Smooth muscle cell (in vitro differentiated cells): Measurements from ENCODE around the gene CDHR4. TPM values are rescaled to one million over a fixed set of nuclear protein-coding genes. Genes with fewer than 3 reads are reported as not detected.
A peak's percentile ranks its signal among the peaks of the same experiment; 100 is the strongest.

Experiments
- DNase-seq: peaks from one replicate; lab custom pipeline; 2025; ENCODE audit not compliant: unreplicated experiment; lab: John Stamatoyannopoulos, UW
- H2AFZ ChIP-seq: fragments of 200-600 bp; sonication (generic); 2 replicates; pipeline ENCODE4 v1.6.0; 2016; ENCODE audit warnings: antibody characterized with exemption, low read depth, mild to moderate bottlenecking
- H3F3A ChIP-seq: fragments of 200-600 bp; sonication (generic); 2 replicates; pipeline ENCODE4 v1.6.0; 2017; ENCODE audit warnings: antibody characterized with exemption, low read depth
- H3K27ac ChIP-seq: fragments of 200-600 bp; sonication (generic); 2 replicates; pipeline ENCODE4 v1.5.1; 2016; ENCODE audit warnings: low read depth, mild to moderate bottlenecking
- H3K27me3 ChIP-seq: fragments of 200-600 bp; sonication (generic); 2 replicates; pipeline ENCODE4 v1.6.1; 2016; ENCODE audit warnings: low read depth, mild to moderate bottlenecking
- H3K36me3 ChIP-seq: fragments of 200-600 bp; sonication (generic); 2 replicates; pipeline ENCODE4 v1.5.1; 2016; ENCODE audit warnings: low read depth
- H3K4me1 ChIP-seq: fragments of 200-600 bp; sonication (generic); 2 replicates; pipeline ENCODE4 v1.5.1; 2016; ENCODE audit warnings: low read depth
- H3K4me2 ChIP-seq: fragments of 200-600 bp; sonication (generic); 2 replicates; pipeline ENCODE4 v1.6.0; 2016; ENCODE audit warnings: mild to moderate bottlenecking
- H3K4me3 ChIP-seq: fragments of 200-600 bp; sonication (generic); 2 replicates; pipeline ENCODE4 v1.5.1; 2016; ENCODE audit warnings: mild to moderate bottlenecking
- H3K79me2 ChIP-seq: fragments of 200-600 bp; sonication (generic); 2 replicates; pipeline ENCODE4 v1.6.0; 2016; ENCODE audit warnings: low read depth, mild to moderate bottlenecking
- H3K9ac ChIP-seq: fragments of 200-600 bp; sonication (generic); 2 replicates; pipeline ENCODE4 v1.6.0; 2016; ENCODE audit warnings: low read depth
- H3K9me3 ChIP-seq: fragments of 200-600 bp; sonication (generic); replicated peaks from 2 replicates; pipeline ENCODE4 v1.5.1; 2016; ENCODE audit warnings: low read depth
- H4K20me1 ChIP-seq: fragments of 200-600 bp; sonication (generic); 2 replicates; pipeline ENCODE4 v1.6.0; 2016; ENCODE audit warnings: low read depth
- WGBS: methylation state at CpG from one replicate; pipeline ENCODE4 v1.1.7; 2016; ENCODE audit warnings: low lambda C conversion rate; 5-methylcytosine and 5-hydroxymethylcytosine counted together
- polyA plus RNA-seq: library from polyadenylated mRNA; unstranded; fragments of >200 nt; fragmentation: Nextera tagmentation; extraction: Ambion mirVana; gene quantifications from 2 replicates; pipeline ENCODE4 v1.2.1, GENCODE V29; 2016
- total RNA-seq: library from RNA; depleted of rRNA; stranded (reverse); fragments of >200 nt; gene quantifications from 2 replicates; pipeline ENCODE4 v1.2.3, GENCODE V29; 2014
- TF ChIP-seq, protein P1 (sequence below): fragments of 200-600 bp; sonication (generic); IDR thresholded peaks from 2 replicates; pipeline ENCODE4 v1.5.1; 2017; ENCODE audit warnings: borderline replicate concordance, mild to moderate bottlenecking, antibody characterized with exemption; ENCODE audit not compliant: insufficient read depth, poor library complexity, severe bottlenecking

Gene CDHR4, protein sequence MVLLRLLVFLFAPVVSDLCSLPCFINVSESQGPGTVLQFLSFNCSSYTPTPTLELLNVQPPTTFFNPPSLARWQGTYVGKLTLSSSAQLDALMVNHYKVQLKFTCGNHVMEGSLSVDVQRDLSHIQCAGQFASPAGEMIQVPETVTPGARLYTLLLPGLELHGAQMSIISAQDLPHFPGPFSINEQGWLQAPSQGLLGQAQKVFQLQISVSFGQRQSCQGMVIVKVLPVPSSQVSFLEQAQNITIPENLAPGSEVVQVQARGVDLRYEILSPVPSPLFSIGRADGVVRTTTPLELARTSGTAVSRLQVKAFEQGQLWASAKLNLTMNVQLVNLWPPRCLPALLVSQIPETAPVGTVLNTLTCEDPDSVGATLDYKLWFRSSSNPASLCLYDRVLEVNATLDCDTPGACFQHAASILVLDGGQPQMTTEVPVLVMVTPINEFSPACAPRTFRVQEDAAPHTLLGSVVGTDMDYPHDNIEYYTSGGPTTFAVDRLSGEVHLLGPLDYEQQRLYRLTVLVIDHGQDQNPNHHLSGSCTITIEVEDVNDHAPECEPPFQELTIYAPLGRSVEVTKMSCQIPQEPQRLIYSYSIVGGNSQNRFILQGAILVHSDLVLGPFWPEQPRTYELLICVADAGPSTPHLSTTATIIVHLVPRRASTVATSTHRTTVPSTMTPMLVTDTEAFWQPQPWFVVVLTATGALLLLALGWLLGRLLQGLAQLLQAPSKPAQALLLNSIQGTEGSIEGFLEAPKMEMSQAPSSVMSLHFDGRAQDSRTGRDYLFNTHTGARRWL
- total RNA-seq (0.31 and 4.8 TPM in 2 replicates), polyA plus RNA-seq (0.84 TPM in 1 of 2 replicates, not detected in the other)

DNA sequence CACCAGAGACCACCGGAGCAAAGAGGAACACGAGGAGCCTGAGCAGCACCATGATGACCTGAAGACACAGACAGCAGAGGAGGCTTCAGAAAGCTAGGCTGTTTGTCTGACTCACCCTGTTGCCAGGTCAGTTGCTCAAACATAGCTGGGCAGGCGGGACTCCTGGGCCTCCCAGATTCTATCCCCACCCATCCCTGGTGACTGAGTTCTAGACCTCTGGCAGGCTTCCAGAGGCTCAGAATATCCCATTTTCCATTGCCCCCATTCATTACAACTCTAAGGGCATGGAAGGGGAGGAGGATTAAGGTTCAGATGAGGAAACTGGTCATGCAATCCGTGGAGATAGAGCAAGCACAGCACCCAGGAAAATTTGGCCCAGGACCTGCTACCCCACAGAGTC is at the start of gene CDHR4:
Gene CDHR4 (minus strand): TSS at position 113 of the 400 bp plus-strand sequence. CDS start 61 bp downstream, at position 52.
- Histone ChIP-seq H3K79me2 (no peaks in the 10 kb centered on the region), H4K20me1 (no peaks in the 10 kb centered on the region), H3K4me1 (peaks cover 6% of the 10 kb centered on the region), H2AFZ (no peak within 1 kb of the TSS), H3K36me3 (no peaks in the 10 kb centered on the region), H3F3A (no peaks in the 10 kb centered on the region), H3K4me2 (no peak within 1 kb of the TSS), H3K27ac (peak within 1 kb of the TSS; percentile 29), H3K4me3 (no peak within 1 kb of the TSS), H3K27me3 (no peaks in the 10 kb centered on the region), H3K9me3 (no peaks in the 10 kb centered on the region), H3K9ac (peak within 1 kb of the TSS; percentile 39)
- TF ChIP-seq, protein P1, sequence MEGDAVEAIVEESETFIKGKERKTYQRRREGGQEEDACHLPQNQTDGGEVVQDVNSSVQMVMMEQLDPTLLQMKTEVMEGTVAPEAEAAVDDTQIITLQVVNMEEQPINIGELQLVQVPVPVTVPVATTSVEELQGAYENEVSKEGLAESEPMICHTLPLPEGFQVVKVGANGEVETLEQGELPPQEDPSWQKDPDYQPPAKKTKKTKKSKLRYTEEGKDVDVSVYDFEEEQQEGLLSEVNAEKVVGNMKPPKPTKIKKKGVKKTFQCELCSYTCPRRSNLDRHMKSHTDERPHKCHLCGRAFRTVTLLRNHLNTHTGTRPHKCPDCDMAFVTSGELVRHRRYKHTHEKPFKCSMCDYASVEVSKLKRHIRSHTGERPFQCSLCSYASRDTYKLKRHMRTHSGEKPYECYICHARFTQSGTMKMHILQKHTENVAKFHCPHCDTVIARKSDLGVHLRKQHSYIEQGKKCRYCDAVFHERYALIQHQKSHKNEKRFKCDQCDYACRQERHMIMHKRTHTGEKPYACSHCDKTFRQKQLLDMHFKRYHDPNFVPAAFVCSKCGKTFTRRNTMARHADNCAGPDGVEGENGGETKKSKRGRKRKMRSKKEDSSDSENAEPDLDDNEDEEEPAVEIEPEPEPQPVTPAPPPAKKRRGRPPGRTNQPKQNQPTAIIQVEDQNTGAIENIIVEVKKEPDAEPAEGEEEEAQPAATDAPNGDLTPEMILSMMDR = no peak
- WGBS = 60% methylated on average over 4 of the region's 4 CpGs
- no peak for DNase-seq

DNA sequence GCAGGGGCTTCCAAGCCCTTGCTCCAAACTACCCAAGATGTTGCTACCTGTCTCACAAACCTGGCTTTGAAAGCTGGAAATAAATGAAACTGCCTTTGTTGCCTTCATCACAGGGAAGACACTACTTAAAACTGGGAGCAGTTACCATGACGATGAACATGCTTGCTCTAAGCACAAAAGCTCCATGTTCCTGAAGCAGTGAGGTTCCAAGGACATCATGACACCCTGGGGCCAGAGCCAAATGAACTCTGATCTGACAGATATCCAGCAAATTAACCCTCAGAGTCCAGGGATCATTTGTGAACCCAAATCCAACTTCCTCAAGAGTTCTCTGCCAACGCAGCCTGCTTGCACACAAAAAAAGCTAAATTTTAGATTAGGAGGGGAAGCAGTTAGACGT is 46.0 kb upstream of the CDHR4 start:
- TF ChIP-seq, protein P1 = no peak
- Histone ChIP-seq H3K4me3 (no peak overlapping the region), H3K9me3 (no peaks in the 10 kb centered on the region), H2AFZ (no peak overlapping the region), H3K4me1 (no peaks in the 10 kb centered on the region), H3K9ac (no peak overlapping the region), H3F3A (no peaks in the 10 kb centered on the region), H4K20me1 (no peaks in the 10 kb centered on the region), H3K36me3 (no peaks in the 10 kb centered on the region), H3K4me2 (no peak overlapping the region), H3K27ac (no peak overlapping the region), H3K79me2 (no peaks in the 10 kb centered on the region), H3K27me3 (no peaks in the 10 kb centered on the region)
- WGBS = 96% methylated on average over 3 of the region's 3 CpGs
- no peak for DNase-seq

DNA sequence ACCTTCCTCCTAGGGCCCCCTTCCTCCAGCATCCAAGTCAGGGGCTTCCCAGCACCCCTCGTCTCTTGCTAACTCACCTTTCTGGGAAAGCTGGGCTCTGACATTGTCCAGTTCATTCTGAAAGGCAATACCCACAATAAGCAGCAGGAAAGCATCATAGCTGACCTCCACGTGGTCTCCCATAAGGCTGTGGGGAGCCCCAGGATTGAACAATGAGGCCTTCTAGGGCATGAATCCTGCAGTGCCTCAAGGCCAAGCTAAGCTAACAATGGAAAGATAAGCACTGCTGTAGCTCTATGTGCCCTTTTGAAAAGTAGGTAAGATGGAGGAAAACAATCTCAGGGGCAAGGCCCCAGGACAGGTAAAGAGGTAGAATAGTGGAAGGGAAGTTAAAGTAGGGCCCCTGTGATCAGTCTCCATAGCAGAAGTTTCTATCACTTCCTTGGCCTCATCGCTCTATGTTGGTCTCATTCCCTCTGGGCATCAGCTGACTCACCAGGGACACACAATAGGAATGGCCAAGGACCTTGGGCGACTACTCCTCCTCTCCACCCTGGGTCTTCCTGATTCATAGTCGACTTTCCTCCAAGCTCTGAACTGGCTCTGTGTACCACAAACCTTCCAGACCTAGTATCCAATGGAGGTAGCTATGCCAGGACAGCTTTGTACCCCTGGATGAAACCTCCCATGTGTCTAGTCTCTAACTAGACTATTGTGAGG is 45.0 kb upstream of the CDHR4 start:
- no peaks in the 10 kb centered on the region for H3K4me1 ChIP-seq
- no peak overlapping the region for H2AFZ ChIP-seq
- no peak overlapping the region for H3K4me3 ChIP-seq
- H3K9me3 ChIP-seq = no peaks in the 10 kb centered on the region
- no peak overlapping the region for H3K9ac ChIP-seq
- no peaks in the 10 kb centered on the region for H3K36me3 ChIP-seq
- no peak for DNase-seq
- no peaks in the 10 kb centered on the region for H3F3A ChIP-seq
- WGBS = 79% methylated on average over 5 of the region's 5 CpGs
- TF ChIP-seq, protein P1 = no peak
- H3K79me2 ChIP-seq = no peaks in the 10 kb centered on the region
- H3K27me3 ChIP-seq = no peaks in the 10 kb centered on the region
- no peaks in the 10 kb centered on the region for H4K20me1 ChIP-seq
- no peak overlapping the region for H3K27ac ChIP-seq
- H3K4me2 ChIP-seq = no peak overlapping the region
